VCaP (cell line): ENCODE measurements around the gene RABGEF1.
"Not testable (repeated sequence)": the region's sequence is repeated elsewhere in the genome, so short reads cannot be mapped to it uniquely, and the experiment has no call there.

Experiments used
- H3K27ac ChIP-seq: fragments of 450-650 bp; 2 replicates; pipeline ENCODE4 v1.5.1; 2017
- CTCF ChIP-seq: fragments of 450-650 bp; conservative IDR thresholded peaks from 2 replicates; pipeline ENCODE4 v1.5.1; 2017; ENCODE audit warnings: mild to moderate bottlenecking, moderate library complexity

Gene RABGEF1

GRCh38 chr7:66845379-66846095, 105.0 kb downstream of the RABGEF1 start:
- H3K27ac ChIP-seq = peak overlapping the region; percentile 93
- TF ChIP-seq CTCF = no peak

DNA sequence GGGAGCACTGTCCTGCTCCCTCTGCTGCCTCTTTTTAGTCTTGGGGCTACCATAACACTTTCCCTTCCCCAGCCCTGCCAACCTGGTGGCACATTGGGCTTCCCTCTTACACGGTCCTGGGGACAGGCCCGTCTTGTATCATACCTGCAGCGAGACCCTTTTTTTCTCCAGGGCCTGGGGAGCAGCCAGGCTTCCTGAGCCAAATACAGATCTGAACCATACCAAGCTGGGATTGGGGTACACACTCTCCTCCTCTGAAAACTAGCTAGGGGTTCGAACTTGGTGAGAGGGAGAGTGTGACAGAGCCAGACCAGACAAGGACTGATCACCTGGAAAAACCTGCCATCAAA, 105.5 kb downstream of the RABGEF1 start:
- peak overlapping the region; percentile 93; the same call in 1 of the 2 replicates for H3K27ac ChIP-seq

- H3K27ac ChIP-seq = not testable (repeated sequence)
Measured at GRCh38 chr7:66847523-66847855, 107.0 kb downstream of the RABGEF1 start.

- no peak for TF ChIP-seq CTCF
- H3K27ac ChIP-seq = no peak overlapping the region
Measured at GRCh38 chr7:66847879-66848790, 107.6 kb downstream of the RABGEF1 start.

DNA sequence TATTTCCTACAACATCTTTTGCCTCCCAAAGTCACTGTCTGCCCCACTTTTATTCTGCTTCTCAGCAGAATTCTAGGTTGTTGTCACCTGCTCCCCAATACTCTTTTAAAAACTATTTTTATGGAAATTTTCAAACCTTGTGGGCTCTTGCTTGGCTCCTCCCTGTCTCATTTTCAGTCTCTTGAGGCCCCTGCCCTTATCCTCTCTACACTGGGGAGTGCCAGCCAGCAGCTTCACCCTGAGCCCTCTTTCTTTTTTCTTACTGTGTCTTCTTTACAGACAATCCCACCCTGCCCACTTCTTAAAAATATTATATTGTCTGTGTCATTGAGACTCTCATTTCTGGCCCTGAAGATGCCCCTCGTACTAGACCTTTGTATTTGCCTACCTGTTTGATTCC, 118.8 kb downstream of the RABGEF1 start:
- H3K27ac ChIP-seq = no peak overlapping the region
- no peak for TF ChIP-seq CTCF

- no peak overlapping the region for H3K27ac ChIP-seq
- no peak for TF ChIP-seq CTCF
Measured at GRCh38 chr7:66859794-66860645, 119.5 kb downstream of the RABGEF1 start.

- no peak for TF ChIP-seq CTCF
- no peak overlapping the region for H3K27ac ChIP-seq
Measured at GRCh38 chr7:66860767-66861166, 120.2 kb downstream of the RABGEF1 start.
